HepG2 (cell line): ENCODE data around the gene SLC17A8. TPM values are rescaled to one million over a fixed set of nuclear protein-coding genes. Genes with fewer than 3 reads are reported as not detected.

Experiments used
- ATAC-seq: fragments of 200-7000 bp; cut with Tn5 transposase; 3 replicates; pipeline ENCODE4 v1.9.1; 2020; ENCODE audit warnings: mild to moderate bottlenecking, moderate library complexity
- BruUV-seq: library from RNA; stranded (reverse); fragments of 400-500 nt; replicated peaks from 2 replicates; lab custom pipeline; 2021; lab: Mats Ljungman, UMichigan
- CTCF ChIA-PET: fragments of 300-600 bp; formaldehyde crosslinking; extraction: SDS; loops from one replicate; lab custom pipeline; 2021; ENCODE audit warnings: low total read pairs, inconsistent platforms, low intra/inter-chr PET ratio; lab: Yijun Ruan, JAX
- POLR2A ChIA-PET: fragments of 350-600 bp; sonication (Branson Sonifier 250); formaldehyde crosslinking; loops from one replicate; lab custom pipeline; 2020; ENCODE audit warnings: antibody characterized with exemption, inconsistent platforms; lab: Yijun Ruan, JAX
- DNase-seq: peaks from one replicate; pipeline ENCODE4 v3.0.0-alpha.2; 2015; ENCODE audit warnings: low spot score
- FAIRE-seq: peaks from 3 replicates; lab custom pipeline; 2011; peaks lifted over from hg19 to GRCh38; lab: Jason Lieb, UNC
- H2AFZ ChIP-seq: one replicate; pipeline ENCODE4 v1.6.1; 2011; ENCODE audit warnings: low read length, inconsistent platforms
- H3K27ac ChIP-seq: fragments of 300-600 bp; 3 replicates; pipeline ENCODE4 v1.8.0; 2011; ENCODE audit warnings: mixed run types, mild to moderate bottlenecking, mixed read lengths, low read length, inconsistent platforms; ENCODE audit not compliant: insufficient read depth; ENCODE audit errors: extremely low read length
- H3K27me3 ChIP-seq, 2 experiments: fragments of 200-600 bp in 1 of 2; 2 replicates in 1 of 2; 3 replicates in 1 of 2; pipeline versions ENCODE4 v1.6.0 to v1.8.0; 2011; ENCODE audit warnings: low read length in 2 of 2, mild to moderate bottlenecking in 2 of 2, moderate library complexity in 2 of 2, inconsistent platforms in 1 of 2; ENCODE audit not compliant: insufficient read depth in 2 of 2, control insufficient read depth in 1 of 2
- H3K36me3 ChIP-seq, 2 experiments: fragments of 200-600 bp in 1 of 2; replicated peaks in 1 of 2; 2 replicates in 1 of 2; 3 replicates in 1 of 2; pipeline versions ENCODE4 v1.5.1 to v1.8.0; 2011; ENCODE audit warnings: low read length in 2 of 2, inconsistent platforms in 1 of 2; ENCODE audit not compliant: insufficient read depth in 2 of 2, control insufficient read depth in 1 of 2
- H3K4me1 ChIP-seq: 2 replicates; pipeline ENCODE4 v1.5.1; 2012; ENCODE audit warnings: low read length, inconsistent platforms; ENCODE audit not compliant: insufficient read depth
- H3K4me2 ChIP-seq: 2 replicates; pipeline ENCODE4 v1.6.0; 2011; ENCODE audit warnings: low read depth, low read length, inconsistent platforms
- H3K4me3 ChIP-seq, 3 experiments: fragments of 200-600 bp in 1 of 3; sonication (generic), shearing (Covaris generic) in 1 of 3; replicated peaks in 1 of 3; 2 replicates each; pipeline ENCODE4 v1.5.1; 2011 to 2016; ENCODE audit warnings: low read length in 3 of 3, inconsistent platforms in 2 of 3, low read depth in 2 of 3, mild to moderate bottlenecking in 2 of 3, control low read depth in 1 of 3, mixed read lengths in 1 of 3; ENCODE audit not compliant: insufficient read depth in 1 of 3
- H3K79me2 ChIP-seq: one replicate; pipeline ENCODE4 v1.6.1; 2011; ENCODE audit warnings: low read length, inconsistent platforms; ENCODE audit not compliant: insufficient read depth
- H3K9ac ChIP-seq: 2 replicates; pipeline ENCODE4 v1.6.0; 2011; ENCODE audit warnings: mild to moderate bottlenecking, low read depth, low read length, inconsistent platforms; ENCODE audit not compliant: insufficient read depth
- H3K9me3 ChIP-seq: 2 replicates; pipeline ENCODE4 v1.5.1; 2012; ENCODE audit warnings: mild to moderate bottlenecking, low read length
- H4K20me1 ChIP-seq: 2 replicates; pipeline ENCODE4 v1.6.0; 2011; ENCODE audit warnings: inconsistent platforms, mild to moderate bottlenecking, low read length, moderate library complexity; ENCODE audit not compliant: insufficient read depth
- ASH2L ChIP-seq: fragments of 300-600, 200-600 bp; sonication (generic); IDR thresholded peaks from 2 replicates; pipeline ENCODE4 v1.7.0; 2017; ENCODE audit warnings: low read depth, mild to moderate bottlenecking, moderate library complexity, mixed read lengths, low read length; ENCODE audit not compliant: insufficient read length
- CBX5 ChIP-seq: sonication (generic); formaldehyde crosslinking; IDR thresholded peaks from 2 replicates; pipeline ENCODE4 v1.4.0; 2020; ENCODE audit warnings: missing genetic modification reagents, borderline replicate concordance
- GATAD2A ChIP-seq: IDR thresholded peaks from 2 replicates; pipeline ENCODE4 v1.6.1; 2016
- HINFP ChIP-seq: sonication (generic); formaldehyde crosslinking; IDR thresholded peaks from 2 replicates; pipeline ENCODE4 v1.4.0; 2020; ENCODE audit warnings: low read depth, mild to moderate bottlenecking, missing genetic modification reagents
- HNF1B ChIP-seq: sonication (generic); formaldehyde crosslinking; IDR thresholded peaks from 2 replicates; pipeline ENCODE4 v1.5.1; 2020; ENCODE audit warnings: mild to moderate bottlenecking, moderate library complexity, missing genetic modification reagents
- MAFF ChIP-seq: IDR thresholded peaks from 2 replicates; pipeline ENCODE4 v1.6.1; 2011; ENCODE audit warnings: low read depth, low read length, improper control_type of control experiment
- MLLT10 ChIP-seq: sonication (generic); formaldehyde crosslinking; IDR thresholded peaks from 2 replicates; pipeline ENCODE4 v1.4.0; 2020; ENCODE audit warnings: missing genetic modification reagents
- MTA3 ChIP-seq: sonication (generic); formaldehyde crosslinking; IDR thresholded peaks from 2 replicates; pipeline ENCODE4 v1.4.0; 2020; ENCODE audit warnings: missing genetic modification reagents
- MXI1 ChIP-seq: IDR thresholded peaks from 3 replicates; pipeline ENCODE4 v1.6.1; 2012; ENCODE audit warnings: low read depth, low read length, inconsistent platforms, borderline replicate concordance
- NKX3-1 ChIP-seq: sonication (generic); formaldehyde crosslinking; IDR thresholded peaks from 2 replicates; pipeline ENCODE4 v1.5.0; 2020; ENCODE audit warnings: missing genetic modification reagents
- NR2C2 ChIP-seq: sonication (generic); formaldehyde crosslinking; IDR thresholded peaks from 2 replicates; pipeline ENCODE4 v1.4.0; 2020; ENCODE audit warnings: missing genetic modification reagents, mild to moderate bottlenecking, moderate library complexity, borderline replicate concordance
- PAX8 ChIP-seq: sonication (generic); formaldehyde crosslinking; IDR thresholded peaks from 2 replicates; pipeline ENCODE4 v1.8.0; 2022; ENCODE audit warnings: mild to moderate bottlenecking, missing genetic modification reagents, borderline replicate concordance
- RARA ChIP-seq: IDR thresholded peaks from 2 replicates; pipeline ENCODE4 v1.6.1; 2016; ENCODE audit warnings: missing genetic modification reagents, missing compliant biosample characterization
- RFX5 ChIP-seq: IDR thresholded peaks from 2 replicates; pipeline ENCODE4 v1.6.1; 2011; ENCODE audit warnings: low read depth, low read length, improper control_type of control experiment
- WIZ ChIP-seq: sonication (generic); formaldehyde crosslinking; IDR thresholded peaks from 2 replicates; pipeline ENCODE4 v1.5.1; 2020; ENCODE audit warnings: mild to moderate bottlenecking, missing genetic modification reagents
- YEATS4 ChIP-seq: sonication (generic); formaldehyde crosslinking; IDR thresholded peaks from 2 replicates; pipeline ENCODE4 v1.4.0; 2020; ENCODE audit warnings: missing genetic modification reagents, borderline replicate concordance
- ZBTB7B ChIP-seq: sonication (generic); formaldehyde crosslinking; IDR thresholded peaks from 2 replicates; pipeline ENCODE4 v1.4.0; 2020; ENCODE audit warnings: missing genetic modification reagents
- ZNF230 ChIP-seq: sonication (generic); formaldehyde crosslinking; IDR thresholded peaks from 2 replicates; pipeline ENCODE4 v1.4.0; 2020; ENCODE audit warnings: mild to moderate bottlenecking, missing genetic modification reagents
- ZNF282 ChIP-seq: fragments of 450-650 bp; IDR thresholded peaks from 2 replicates; pipeline ENCODE4 v1.6.1; 2018; ENCODE audit not compliant: partially characterized antibody
- ZNF644 ChIP-seq: IDR thresholded peaks from 2 replicates; pipeline ENCODE4 v1.6.1; 2016; ENCODE audit warnings: low read depth
- WGBS: methylation state at CpG from one replicate; pipeline ENCODE4 v1.1.6; 2017; ENCODE audit warnings: low lambda C conversion rate; 5-methylcytosine and 5-hydroxymethylcytosine counted together
- in situ Hi-C: cut with HindIII; loops from 2 replicates; pipeline ENCODE4 v1.10.0; 2017; ENCODE audit warnings: low pct_unique_long_range_greater_than_20kb; ENCODE audit not compliant: extremely low pct_ligation_motif_present
- intact Hi-C: fragments of 100-400 bp; cut with micrococcal nuclease; formaldehyde crosslinking; loops from one replicate; pipeline ENCODE4 v1.10.0; 2022; ENCODE audit not compliant: unreplicated experiment
- polyA plus RNA-seq, 8 experiments: library from polyadenylated mRNA; depleted of rRNA in 3 of 8; stranded (reverse) in 7 of 8; unstranded in 1 of 8; fragments of >200 nt; fragmentation: Illumina TruSeq in 4 of 8; extraction: Trizol in 4 of 8; gene quantifications; 2 replicates each; pipeline versions ENCODE4 v1.2.1 to v1.2.3, GENCODE V29; 2011 to 2016; ENCODE audit warnings: low read depth in 4 of 8, missing spikeins in 1 of 8, mixed read lengths in 1 of 8; ENCODE audit not compliant: insufficient read depth in 1 of 8
- total RNA-seq, 5 experiments: library from RNA; depleted of rRNA; stranded (reverse); fragments of >200 nt; fragmentation: Illumina TruSeq; extraction: Trizol; gene quantifications; 2 replicates each; pipeline ENCODE4 v1.2.3, GENCODE V29; 2016; ENCODE audit warnings: low read depth in 1 of 5
- TF ChIP-seq, protein P1 (sequence below): sonication (generic); formaldehyde crosslinking; IDR thresholded peaks from 2 replicates; pipeline ENCODE4 v1.9.0; 2021; ENCODE audit warnings: missing genetic modification reagents, mild to moderate bottlenecking, borderline replicate concordance
- TF ChIP-seq, protein P2 (sequence below): sonication (generic); formaldehyde crosslinking; IDR thresholded peaks from 2 replicates; pipeline ENCODE4 v1.4.0; 2020; ENCODE audit warnings: missing genetic modification reagents

SLC17A8 gene
- total and polyA plus RNA-seq, 2 of the 13 experiments (the other 11 are each of a cell fraction or from before 2014, with no cell fraction given) = 0.07 to 0.15 TPM

- TF ChIP-seq, protein P1, sequence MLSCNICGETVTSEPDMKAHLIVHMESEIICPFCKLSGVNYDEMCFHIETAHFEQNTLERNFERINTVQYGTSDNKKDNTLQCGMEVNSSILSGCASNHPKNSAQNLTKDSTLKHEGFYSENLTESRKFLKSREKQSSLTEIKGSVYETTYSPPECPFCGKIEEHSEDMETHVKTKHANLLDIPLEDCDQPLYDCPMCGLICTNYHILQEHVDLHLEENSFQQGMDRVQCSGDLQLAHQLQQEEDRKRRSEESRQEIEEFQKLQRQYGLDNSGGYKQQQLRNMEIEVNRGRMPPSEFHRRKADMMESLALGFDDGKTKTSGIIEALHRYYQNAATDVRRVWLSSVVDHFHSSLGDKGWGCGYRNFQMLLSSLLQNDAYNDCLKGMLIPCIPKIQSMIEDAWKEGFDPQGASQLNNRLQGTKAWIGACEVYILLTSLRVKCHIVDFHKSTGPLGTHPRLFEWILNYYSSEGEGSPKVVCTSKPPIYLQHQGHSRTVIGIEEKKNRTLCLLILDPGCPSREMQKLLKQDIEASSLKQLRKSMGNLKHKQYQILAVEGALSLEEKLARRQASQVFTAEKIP (CRISPR knock-in tag) = no peak
- TF ChIP-seq GATAD2A = no peak
- TF ChIP-seq, all 625 proteins: peak for 3
Observed at GRCh38 chr12:100455896-100456295, 99.0 kb downstream of the SLC17A8 start (continued).

DNA sequence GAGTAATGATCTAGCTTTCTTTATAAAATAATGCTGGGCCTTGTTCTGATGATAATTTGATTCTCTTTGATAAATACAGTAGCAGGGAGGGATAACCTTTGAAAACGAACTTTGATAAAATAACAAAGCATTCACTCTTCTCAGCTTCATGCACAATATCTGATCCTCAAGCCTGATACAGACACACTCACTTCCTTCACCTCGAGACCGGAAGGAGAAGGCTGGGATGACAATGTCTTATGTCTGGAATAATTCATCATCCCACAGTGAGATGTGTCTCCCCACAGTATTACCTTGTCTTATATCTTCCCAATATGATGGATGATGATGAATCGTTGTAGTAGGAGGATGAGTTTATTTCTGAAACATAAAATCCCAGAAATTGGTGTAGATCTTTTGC, 101.3 kb downstream of the SLC17A8 start:
- 84% methylated on average over 4 of the region's 4 CpGs for WGBS
- DNase-seq (no peak), FAIRE-seq (no peak), ATAC-seq (no peak)
- no peak overlapping the region for H2AFZ ChIP-seq
- no peaks in the 10 kb centered on the region for H3K36me3 ChIP-seq
- H3K4me1 ChIP-seq = peaks cover 18% of the 10 kb centered on the region
- no peaks in the 10 kb centered on the region for H4K20me1 ChIP-seq
- no TSS peak for BruUV-seq
- ChIA-PET CTCF (no interaction called here), POLR2A (no interaction called here)
- H3K4me3 ChIP-seq = no peak overlapping the region
- TF ChIP-seq WIZ (CRISPR knock-in tag) = no peak
- TF ChIP-seq NR2C2 = no peak
- no peak for TF ChIP-seq ZNF282
- TF ChIP-seq ZNF230 (CRISPR knock-in tag) = no peak
- TF ChIP-seq PAX8 = no peak
- no peak for TF ChIP-seq MXI1
- no peak for TF ChIP-seq HNF1B (CRISPR knock-in tag)
- TF ChIP-seq CBX5 (CRISPR knock-in tag) = no peak
- no peak for TF ChIP-seq ASH2L
- no peak for TF ChIP-seq ZBTB7B (CRISPR knock-in tag)
- TF ChIP-seq RFX5 = no peak
- TF ChIP-seq ZNF644 (CRISPR knock-in tag) = no peak
- TF ChIP-seq MLLT10 (CRISPR knock-in tag) = no peak
- TF ChIP-seq HINFP (CRISPR knock-in tag) = no peak
- TF ChIP-seq MTA3 (CRISPR knock-in tag) = no peak
- TF ChIP-seq, protein P2, sequence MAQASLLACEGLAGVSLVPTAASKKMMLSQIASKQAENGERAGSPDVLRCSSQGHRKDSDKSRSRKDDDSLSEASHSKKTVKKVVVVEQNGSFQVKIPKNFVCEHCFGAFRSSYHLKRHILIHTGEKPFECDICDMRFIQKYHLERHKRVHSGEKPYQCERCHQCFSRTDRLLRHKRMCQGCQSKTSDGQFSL (CRISPR knock-in tag) = no peak
- TF ChIP-seq YEATS4 (CRISPR knock-in tag) = no peak
- TF ChIP-seq RARA = no peak
- no peak for TF ChIP-seq MAFF
- no peak for TF ChIP-seq NKX3-1 (CRISPR knock-in tag)
- no peaks in the 10 kb centered on the region for H3K9me3 ChIP-seq
- in situ Hi-C loops (no loop called here), intact Hi-C loops (no loop called here)
- H3K9ac ChIP-seq = no peak overlapping the region
- no peak overlapping the region for H3K27ac ChIP-seq
- no peaks in the 10 kb centered on the region for H3K79me2 ChIP-seq
- H3K4me2 ChIP-seq = no peak overlapping the region
- H3K27me3 ChIP-seq = no peaks in the 10 kb centered on the region
